PC-9 (cell line): ENCODE results near the gene COL1A2.

Experiments used
- EZH2 ChIP-seq: fragments of 200-600 bp; sonication (generic); IDR thresholded peaks from 2 replicates; pipeline ENCODE4 v1.8.0; 2017; ENCODE audit warnings: antibody characterized with exemption, low read depth
- TF ChIP-seq, protein P1 (sequence below): fragments of 200-600 bp; sonication (generic); conservative IDR thresholded peaks from 2 replicates; pipeline ENCODE4 v1.6.1; 2017; ENCODE audit warnings: mixed run types, antibody characterized with exemption, mild to moderate bottlenecking, moderate library complexity

DNA sequence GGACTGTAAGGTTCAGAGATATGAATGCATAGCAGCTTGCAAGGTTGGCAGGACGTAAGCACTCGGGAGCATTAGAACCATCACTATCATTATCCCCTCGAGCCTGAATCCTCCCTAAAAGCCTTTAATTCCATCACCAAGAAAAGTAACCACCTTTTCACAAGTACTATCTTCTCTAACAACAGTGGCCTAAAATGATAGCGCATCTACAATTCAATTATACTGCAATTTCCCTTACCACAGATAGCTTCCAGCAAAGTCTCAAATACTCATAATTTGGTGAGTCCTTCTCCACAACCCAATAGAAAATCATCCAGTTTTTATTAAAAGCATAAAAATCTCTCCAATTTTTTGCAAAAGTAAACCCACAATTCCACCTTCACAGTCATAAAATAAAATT lies 42.0 kb downstream of the COL1A2 start:
- TF ChIP-seq, protein P1, sequence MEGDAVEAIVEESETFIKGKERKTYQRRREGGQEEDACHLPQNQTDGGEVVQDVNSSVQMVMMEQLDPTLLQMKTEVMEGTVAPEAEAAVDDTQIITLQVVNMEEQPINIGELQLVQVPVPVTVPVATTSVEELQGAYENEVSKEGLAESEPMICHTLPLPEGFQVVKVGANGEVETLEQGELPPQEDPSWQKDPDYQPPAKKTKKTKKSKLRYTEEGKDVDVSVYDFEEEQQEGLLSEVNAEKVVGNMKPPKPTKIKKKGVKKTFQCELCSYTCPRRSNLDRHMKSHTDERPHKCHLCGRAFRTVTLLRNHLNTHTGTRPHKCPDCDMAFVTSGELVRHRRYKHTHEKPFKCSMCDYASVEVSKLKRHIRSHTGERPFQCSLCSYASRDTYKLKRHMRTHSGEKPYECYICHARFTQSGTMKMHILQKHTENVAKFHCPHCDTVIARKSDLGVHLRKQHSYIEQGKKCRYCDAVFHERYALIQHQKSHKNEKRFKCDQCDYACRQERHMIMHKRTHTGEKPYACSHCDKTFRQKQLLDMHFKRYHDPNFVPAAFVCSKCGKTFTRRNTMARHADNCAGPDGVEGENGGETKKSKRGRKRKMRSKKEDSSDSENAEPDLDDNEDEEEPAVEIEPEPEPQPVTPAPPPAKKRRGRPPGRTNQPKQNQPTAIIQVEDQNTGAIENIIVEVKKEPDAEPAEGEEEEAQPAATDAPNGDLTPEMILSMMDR = no peak
- TF ChIP-seq EZH2 = no peak
